ENCODE measurements around the gene ZDHHC8. TPM values are rescaled to one million over a fixed set of nuclear protein-coding genes. Genes with fewer than 3 reads are reported as not detected.

The ZDHHC8 gene
- total RNA-seq, 2 donors from 2014 or later = 20.0 to 21.4 TPM

DNA sequence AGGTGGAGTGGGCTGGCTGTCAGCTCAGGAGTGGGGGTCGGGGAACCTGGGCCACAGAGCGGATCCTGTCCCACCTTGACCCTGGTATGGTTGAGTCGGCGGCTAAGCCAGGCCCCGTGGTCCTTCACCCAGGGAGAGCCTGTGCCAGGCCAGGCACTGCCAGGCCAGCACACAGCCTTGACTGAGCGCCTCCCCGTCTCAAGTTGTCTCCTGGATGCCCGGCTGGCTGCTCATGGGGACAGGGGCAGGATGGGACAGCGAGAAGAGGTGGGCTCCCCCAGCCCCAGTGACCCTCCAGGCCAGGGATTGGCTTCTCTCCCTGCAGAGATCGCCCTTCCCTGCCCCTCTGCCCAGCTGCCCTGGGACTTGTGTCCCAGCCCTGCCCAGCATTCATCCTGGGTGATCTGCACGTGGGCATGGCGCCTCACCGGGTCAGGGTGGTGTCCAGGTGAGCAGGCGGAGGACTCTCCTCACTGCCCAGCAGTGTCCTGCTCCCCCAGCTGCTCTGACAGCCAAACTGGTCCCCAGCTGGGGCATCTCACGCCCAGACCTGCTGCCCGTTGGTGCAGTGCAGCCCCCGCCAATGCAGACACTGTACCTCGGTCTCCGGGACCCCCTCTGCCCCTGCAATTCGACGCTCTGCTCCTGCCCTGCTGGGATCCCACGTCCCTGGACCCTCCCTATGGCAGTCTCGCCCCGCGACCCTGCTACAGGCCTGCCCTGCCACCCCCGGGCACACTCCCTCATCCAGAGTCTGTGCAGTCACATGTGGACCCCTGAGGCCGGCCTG, 48.0 kb downstream of the ZDHHC8 start:
- DNase-seq = no peak
- TF ChIP-seq CTCF (IDR thresholded peaks at IDR 0.05) (no peak), POLR2A (IDR thresholded peaks at IDR 0.05) (no peak)
- Histone ChIP-seq H3K4me3 (no peak overlapping the region), H3K4me1 (no peaks in the 10 kb centered on the region), H3K36me3 (replicated peaks in 1 of 2; ENCODE audit: insufficient read depth in 1 of 2, low read depth in 2 of 2) (no peaks in the 10 kb centered on the region), H3K9me3 (no peaks in the 10 kb centered on the region), H3K27me3 (no peaks in the 10 kb centered on the region), H3K27ac (no peak overlapping the region)
- ATAC-seq = no peak
- WGBS, 2 donors = 82 to 84% methylated on average over 14 to 27 of the region's 27 CpGs
- intact Hi-C loops (cut with DNase I) = no loop called here

DNA sequence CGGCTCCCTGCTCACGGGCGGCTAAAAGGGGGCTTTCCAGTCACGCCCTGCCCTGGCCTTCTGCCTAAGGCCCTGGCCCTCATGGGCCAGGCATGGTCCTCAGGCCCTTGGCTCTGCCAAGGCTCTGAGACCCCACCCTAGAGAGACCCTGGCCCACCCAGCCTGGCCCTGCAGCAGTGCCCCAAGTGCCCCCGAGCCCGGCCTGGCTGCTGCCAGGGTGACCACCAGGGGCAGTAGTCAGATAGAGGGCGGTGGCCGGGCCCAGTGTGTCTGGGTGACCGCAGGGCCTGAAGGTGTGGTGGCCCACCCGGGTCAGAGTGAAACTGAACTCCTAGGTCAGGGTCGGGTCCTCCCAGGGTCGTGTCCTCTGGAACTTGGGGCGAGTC, 48.6 kb downstream of the ZDHHC8 start:
- TF ChIP-seq CTCF (IDR thresholded peaks at IDR 0.05) (no peak), POLR2A (IDR thresholded peaks at IDR 0.05) (no peak)
- H3K4me1 ChIP-seq = no peaks in the 10 kb centered on the region
- intact Hi-C loops (cut with DNase I) = no loop called here
- no peak overlapping the region for H3K4me3 ChIP-seq
- no peak overlapping the region for H3K27ac ChIP-seq
- 82 to 84% methylated on average over 11 to 12 of the region's 13 CpGs for WGBS, 2 donors
- H3K36me3 ChIP-seq (replicated peaks in 1 of 2; ENCODE audit: insufficient read depth in 1 of 2, low read depth in 2 of 2) = no peaks in the 10 kb centered on the region
- DNase-seq (no peak), ATAC-seq (no peak)
- H3K9me3 ChIP-seq = no peaks in the 10 kb centered on the region
- no peaks in the 10 kb centered on the region for H3K27me3 ChIP-seq

GRCh38 chr22:20180640-20181039, 49.0 kb downstream of the ZDHHC8 start:
- TF ChIP-seq POLR2A (IDR thresholded peaks at IDR 0.05) (no peak), CTCF (IDR thresholded peaks at IDR 0.05) (no peak)
- no peak for DNase-seq
- no peak overlapping the region for H3K4me3 ChIP-seq
- H3K36me3 ChIP-seq (replicated peaks in 1 of 2; ENCODE audit: insufficient read depth in 1 of 2, low read depth in 2 of 2) = no peaks in the 10 kb centered on the region
- H3K27me3 ChIP-seq = no peaks in the 10 kb centered on the region
- no peak overlapping the region for H3K27ac ChIP-seq
- no peaks in the 10 kb centered on the region for H3K4me1 ChIP-seq
- WGBS, 2 donors = 74 to 77% methylated on average over 8 of the region's 8 CpGs
- ATAC-seq = no peak
- no peaks in the 10 kb centered on the region for H3K9me3 ChIP-seq
- intact Hi-C loops (cut with DNase I) = no loop called here

- WGBS, 2 donors = 51 to 59% methylated on average over 5 to 14 of the region's 17 CpGs
- no peak for ATAC-seq
- no peak for DNase-seq
Measured at GRCh38 chr22:20181194-20181883, 49.7 kb downstream of the ZDHHC8 start.

More at GRCh38 chr22:20181194-20181883, 49.7 kb downstream of the ZDHHC8 start:
- no peaks in the 10 kb centered on the region for H3K36me3 ChIP-seq (replicated peaks in 1 of 2; ENCODE audit: insufficient read depth in 1 of 2, low read depth in 2 of 2)
- intact Hi-C loops (cut with DNase I) = no loop called here
- no peaks in the 10 kb centered on the region for H3K9me3 ChIP-seq
- H3K27ac ChIP-seq = no peak overlapping the region
- TF ChIP-seq CTCF (IDR thresholded peaks at IDR 0.05) (no peak), POLR2A (IDR thresholded peaks at IDR 0.05) (no peak)
- no peak overlapping the region for H3K4me3 ChIP-seq
- H3K27me3 ChIP-seq = no peaks in the 10 kb centered on the region
- H3K4me1 ChIP-seq = no peaks in the 10 kb centered on the region
